HG02943 (cell line): ENCODE data around the gene SLC25A14.

Experiments used
- ATAC-seq: cut with Tn5 transposase; IDR thresholded peaks from one replicate; pipeline ENCODE4 v1.9.1; 2021; ENCODE audit warnings: mild to moderate bottlenecking, low read depth, moderate library complexity; ENCODE audit not compliant: unreplicated experiment

Gene SLC25A14

GRCh38 chrX:130376077-130376476 is 36.4 kb downstream of the SLC25A14 start:
- ATAC-seq: no peak

- ATAC-seq: no peak
Observed at GRCh38 chrX:130378024-130378669, 38.4 kb downstream of the SLC25A14 start.

GRCh38 chrX:130385520-130385919 is 45.8 kb downstream of the SLC25A14 start, which contains the start of gene GPR119:
GPR119 (minus strand) TSS chrX:130385674; CDS start chrX:130385447, 227 bp downstream.
- no peak for ATAC-seq

DNA sequence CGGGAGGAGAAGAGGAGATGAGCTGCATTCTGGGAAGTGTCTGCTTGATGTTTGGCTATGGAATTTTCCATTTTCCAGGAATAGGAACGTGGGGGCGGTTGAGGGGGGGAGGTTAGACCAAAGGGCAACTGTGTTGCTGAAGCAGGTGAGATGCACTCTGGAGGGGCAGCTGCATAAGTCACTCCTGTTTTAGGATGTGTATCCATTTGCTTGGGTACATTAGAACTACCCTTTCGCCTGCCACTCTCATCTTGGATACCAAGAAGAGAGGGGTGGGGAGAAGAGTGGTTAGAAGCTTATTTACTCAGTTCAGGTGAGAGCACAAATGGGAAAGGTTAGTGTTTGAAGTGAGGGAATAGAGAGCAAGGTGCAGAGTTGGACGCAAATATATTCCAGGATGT is 46.7 kb downstream of the SLC25A14 start:
- ATAC-seq: no peak

- ATAC-seq: no peak
Observed at GRCh38 chrX:130393451-130394074, 53.8 kb downstream of the SLC25A14 start.

DNA sequence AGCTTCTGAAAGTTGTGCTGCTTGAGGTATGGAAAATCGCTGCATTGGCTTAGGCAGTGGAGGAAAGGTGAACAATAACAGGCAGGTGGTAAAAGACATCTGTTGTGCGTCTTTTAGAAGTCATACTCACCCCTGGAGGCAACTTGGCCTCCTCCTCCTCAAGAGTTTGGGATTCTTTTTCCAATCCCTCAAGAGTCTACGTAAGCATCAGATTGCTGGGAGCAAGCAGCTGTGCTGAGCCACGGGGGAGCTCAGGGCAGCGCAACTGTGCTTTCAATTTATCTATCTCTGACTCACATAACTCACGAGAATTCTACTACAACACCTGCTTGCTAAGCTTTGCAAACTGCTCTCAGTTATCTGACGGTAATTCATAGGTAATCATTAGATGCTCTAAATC is 55.6 kb downstream of the SLC25A14 start:
- no peak for ATAC-seq

DNA sequence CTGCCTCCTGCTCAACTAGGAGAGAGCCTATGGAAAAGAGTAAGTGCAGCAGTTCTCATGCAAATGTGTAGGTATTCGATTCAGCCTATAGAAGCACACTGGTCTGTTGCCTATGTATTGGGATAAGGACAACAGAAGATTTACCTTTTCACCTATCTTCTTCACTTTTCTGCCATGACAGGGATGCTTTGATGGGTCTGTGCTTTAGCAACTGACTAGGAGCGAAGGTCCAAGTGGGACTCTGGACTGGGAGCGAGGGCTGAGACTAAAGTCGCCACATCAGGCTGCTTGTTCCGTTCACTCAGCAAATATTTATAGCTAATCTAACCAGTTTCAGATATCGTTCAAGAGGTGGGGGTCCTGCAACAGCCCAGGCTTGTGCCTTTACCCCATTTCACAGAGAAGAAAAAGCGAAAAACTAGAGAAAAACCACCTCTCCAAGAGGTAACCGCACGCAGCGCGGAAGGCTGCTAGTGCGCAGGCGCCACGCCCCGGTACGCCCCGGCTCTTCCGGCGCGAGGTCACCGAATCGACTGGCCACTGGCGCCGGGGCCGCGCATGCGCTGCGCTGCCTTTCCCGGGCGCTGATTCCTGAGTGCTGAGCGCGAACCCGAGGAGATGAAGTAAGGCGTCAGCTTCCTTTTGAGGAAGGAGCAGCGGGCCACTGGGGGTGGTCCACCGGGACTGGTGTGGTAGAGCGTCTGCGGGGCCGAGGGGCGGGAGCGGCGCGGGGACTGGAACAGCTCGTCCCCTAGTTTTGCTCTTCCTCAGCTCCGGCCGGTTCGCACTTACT is 61.9 kb downstream of the SLC25A14 start, which contains the start of gene RBMX2:
RBMX2 (plus strand) TSS at position 573 of the 793 bp plus-strand sequence; CDS start at position 619, 46 bp downstream.
- ATAC-seq: peak; percentile 84

- peak; percentile 8 for ATAC-seq
Observed at GRCh38 chrX:130402208-130402684, 62.5 kb downstream of the SLC25A14 start.

GRCh38 chrX:130413415-130413814 is 73.7 kb downstream of the SLC25A14 start:
- no peak for ATAC-seq

DNA sequence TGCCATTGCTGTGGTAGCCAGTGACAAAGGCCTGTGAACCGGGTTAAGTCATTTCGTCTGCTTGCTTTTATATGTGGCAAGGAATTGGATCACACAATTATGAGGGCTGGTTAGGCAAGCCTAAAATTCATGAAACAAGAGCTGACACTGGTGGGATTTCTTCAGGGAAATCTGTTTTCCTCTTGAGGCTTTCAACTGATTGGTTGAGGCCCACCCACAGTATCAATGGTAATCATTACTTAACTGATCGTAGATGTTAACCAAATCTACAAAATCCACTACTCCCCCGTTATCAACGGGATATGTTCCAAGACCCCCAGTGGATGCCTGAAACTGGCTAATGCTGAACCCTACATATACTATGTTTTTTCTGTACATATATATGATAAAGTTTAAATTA is 75.1 kb downstream of the SLC25A14 start:
- no peak for ATAC-seq

DNA sequence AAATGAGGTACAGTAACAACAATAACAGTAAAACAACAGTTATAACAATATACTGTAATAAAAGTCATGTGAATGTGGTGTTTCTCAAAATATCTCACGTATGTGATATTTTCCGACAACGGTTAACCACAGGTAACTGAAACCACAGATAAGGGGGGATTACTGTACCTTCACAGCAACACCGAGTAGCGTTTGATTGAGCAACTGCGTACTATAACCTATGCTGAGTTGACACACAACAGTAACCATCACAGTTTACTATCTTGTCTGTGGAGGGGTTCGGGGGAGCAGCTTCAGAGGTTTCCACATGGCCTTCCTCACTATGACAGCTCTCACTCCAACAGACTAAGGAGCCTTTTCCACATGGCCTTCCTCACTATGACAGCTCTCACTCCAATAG is 75.5 kb downstream of the SLC25A14 start:
- ATAC-seq: no peak

DNA sequence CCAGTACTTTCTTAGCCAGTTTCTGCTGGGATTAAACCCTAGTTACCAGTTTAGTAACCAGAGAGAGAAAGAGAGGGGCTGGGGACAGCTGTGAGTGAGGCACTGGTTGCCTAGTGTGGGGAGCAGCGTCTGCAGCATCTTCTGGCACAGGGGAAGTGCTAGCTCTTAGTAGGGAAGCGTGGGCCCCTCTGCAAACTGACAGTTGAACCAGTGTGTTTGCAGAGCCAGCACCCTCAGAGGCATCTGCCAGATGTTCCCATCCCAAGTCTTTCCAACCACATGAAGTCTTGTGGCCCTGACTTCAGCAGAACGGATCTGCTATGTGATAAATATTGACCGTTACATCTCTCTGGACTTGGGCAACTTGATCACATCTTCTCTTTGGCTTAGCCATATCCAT is 77.1 kb downstream of the SLC25A14 start:
- ATAC-seq: no peak

DNA sequence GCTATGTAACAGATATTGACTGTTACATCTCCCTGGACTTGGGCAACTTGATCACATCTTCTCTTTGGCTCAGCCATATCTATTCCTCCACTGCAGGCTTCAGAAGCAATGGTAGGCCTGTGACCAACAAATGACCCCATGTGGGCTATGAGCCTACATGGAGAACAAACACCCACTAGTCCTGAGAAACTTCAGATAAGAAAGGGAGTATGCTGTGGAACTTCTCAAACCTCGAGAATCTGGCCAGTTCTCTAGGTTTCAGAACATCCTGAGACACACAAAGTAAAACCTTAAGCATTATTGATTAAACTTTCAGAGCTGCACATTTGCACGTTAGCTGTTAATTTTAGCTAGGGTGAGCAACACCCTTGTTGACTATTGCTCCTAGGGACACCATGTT is 78.3 kb downstream of the SLC25A14 start:
- ATAC-seq: no peak

DNA sequence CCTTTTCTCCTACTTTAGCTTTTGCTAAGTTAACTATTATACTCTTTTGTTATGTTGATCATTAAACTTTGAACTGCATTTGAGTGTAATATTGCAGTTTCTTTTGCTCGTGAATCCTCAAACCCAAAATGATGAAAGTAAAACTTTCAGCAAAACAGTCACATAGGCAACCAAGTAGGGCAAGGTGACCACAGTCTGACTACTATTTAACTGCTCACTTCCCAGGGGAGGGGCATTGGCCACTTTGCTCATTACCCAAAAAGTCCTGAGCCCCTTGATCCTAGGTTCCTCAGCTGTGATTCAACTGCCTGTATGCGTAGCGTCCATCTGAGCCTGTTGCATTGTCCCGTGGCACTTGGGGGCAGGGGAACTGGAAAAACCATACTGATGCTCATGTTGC is 79.0 kb downstream of the SLC25A14 start:
- no peak for ATAC-seq

- no peak for ATAC-seq
Observed at GRCh38 chrX:130419263-130419662, 79.5 kb downstream of the SLC25A14 start.
